Tongue (tissue), 1 donor: Measurements from ENCODE around the gene PGK1. TPM values are rescaled to one million over a fixed set of nuclear protein-coding genes. Genes with fewer than 3 reads are reported as not detected.

Experiments used
- total RNA-seq: library from RNA; depleted of rRNA; stranded (reverse); fragments of >200 nt; gene quantifications from one replicate; pipeline ENCODE4 v1.2.3, GENCODE V29; 2014

The PGK1 gene
- total RNA-seq, 1 donor from 2014 or later: 275 TPM

Other genes with a start within 250 kb of the PGK1 start
- 60.4 TPM for gene MAGT1, start 208.8 kb upstream of the PGK1 start, total RNA-seq
- gene COX7B, start 204.8 kb upstream of the PGK1 start, total RNA-seq: 495 TPM
- gene ATP7A, start 193.6 kb upstream of the PGK1 start, total RNA-seq: 15.0 TPM
- gene PGAM4, start 134.6 kb upstream of the PGK1 start, total RNA-seq: not detected
- 28.0 TPM for gene TAF9B, start 35.4 kb downstream of the PGK1 start, total RNA-seq
- 8.4 TPM for gene CYSLTR1, start 223.4 kb downstream of the PGK1 start, total RNA-seq